HepG2 (cell line): ENCODE results near the gene CEP164. TPM values are rescaled to one million over a fixed set of nuclear protein-coding genes. Genes with fewer than 3 reads are reported as not detected.
A peak's percentile ranks its signal among the peaks of the same experiment; 100 is the strongest.

Source experiments
- CC2D1A ChIP-seq: sonication (generic); formaldehyde crosslinking; IDR thresholded peaks from 2 replicates; pipeline ENCODE4 v1.8.1; 2023; ENCODE audit warnings: mild to moderate bottlenecking, missing genetic modification reagents
- DNMT3B ChIP-seq: conservative IDR thresholded peaks from 2 replicates; pipeline ENCODE4 v1.6.1; 2016; ENCODE audit warnings: missing biosample characterization, control low read depth
- ELF4 ChIP-seq: sonication (generic); formaldehyde crosslinking; IDR thresholded peaks from 2 replicates; pipeline ENCODE4 v1.5.0; 2020; ENCODE audit warnings: missing genetic modification reagents, mild to moderate bottlenecking, moderate library complexity, borderline replicate concordance
- ETV6 ChIP-seq: sonication (generic); formaldehyde crosslinking; conservative IDR thresholded peaks from 2 replicates; pipeline ENCODE4 v1.4.0; 2020; ENCODE audit warnings: missing genetic modification reagents
- GLI4 ChIP-seq: sonication (generic); formaldehyde crosslinking; IDR thresholded peaks from 2 replicates; pipeline ENCODE4 v1.5.1; 2020; ENCODE audit warnings: missing genetic modification reagents, mild to moderate bottlenecking, moderate library complexity, borderline replicate concordance
- HNRNPL ChIP-seq: fragments of 200-400 bp; formaldehyde crosslinking; IDR thresholded peaks from 2 replicates; pipeline ENCODE4 v1.6.1; 2017; ENCODE audit warnings: mild to moderate bottlenecking, low read depth, low read length
- HOXD1 ChIP-seq: sonication (generic); formaldehyde crosslinking; IDR thresholded peaks from 2 replicates; pipeline ENCODE4 v1.5.0; 2020; ENCODE audit warnings: missing genetic modification reagents
- KDM6A ChIP-seq: IDR thresholded peaks from 2 replicates; pipeline ENCODE4 v1.6.1; 2016; ENCODE audit warnings: low read depth
- MAFK ChIP-seq, 2 experiments: IDR thresholded peaks in 1 of 2; conservative IDR thresholded peaks in 1 of 2; 2 replicates each; pipeline ENCODE4 v1.6.1; 2011; ENCODE audit warnings: improper control_type of control experiment in 2 of 2, low read length in 2 of 2
- MAZ ChIP-seq, 2 experiments: sonication (generic) in 1 of 2; formaldehyde crosslinking in 1 of 2; IDR thresholded peaks; 2 replicates each; pipeline versions ENCODE4 v1.5.0 to v1.6.1; 2012 to 2020; ENCODE audit warnings: low read depth in 2 of 2, mild to moderate bottlenecking in 2 of 2, borderline replicate concordance in 1 of 2, improper control_type of control experiment in 1 of 2, low read length in 1 of 2, missing genetic modification reagents in 1 of 2, moderate library complexity in 1 of 2
- MXI1 ChIP-seq: IDR thresholded peaks from 3 replicates; pipeline ENCODE4 v1.6.1; 2012; ENCODE audit warnings: low read depth, low read length, inconsistent platforms, borderline replicate concordance
- NONO ChIP-seq, 2 experiments: fragments of 450-650 bp in 1 of 2; sonication (generic) in 1 of 2; formaldehyde crosslinking in 1 of 2; IDR thresholded peaks in 1 of 2; conservative IDR thresholded peaks in 1 of 2; 2 replicates each; pipeline versions ENCODE4 v1.6.1 to v1.8.0; 2017 to 2022; ENCODE audit warnings: mild to moderate bottlenecking in 1 of 2, missing genetic modification reagents in 1 of 2, moderate library complexity in 1 of 2
- NR3C1 ChIP-seq: sonication (generic); formaldehyde crosslinking; IDR thresholded peaks from 2 replicates; pipeline ENCODE4 v1.4.0; 2020; ENCODE audit warnings: missing genetic modification reagents
- NRL ChIP-seq: sonication (generic); formaldehyde crosslinking; IDR thresholded peaks from 2 replicates; pipeline ENCODE4 v1.5.0; 2020; ENCODE audit warnings: missing genetic modification reagents, mild to moderate bottlenecking, moderate library complexity, borderline replicate concordance
- SATB2 ChIP-seq: sonication (generic); formaldehyde crosslinking; IDR thresholded peaks from 2 replicates; pipeline ENCODE4 v1.5.0; 2020; ENCODE audit warnings: missing genetic modification reagents
- SMAD9 ChIP-seq: sonication (generic); formaldehyde crosslinking; IDR thresholded peaks from 2 replicates; pipeline ENCODE4 v1.5.1; 2020; ENCODE audit warnings: mild to moderate bottlenecking, missing genetic modification reagents
- SNAI1 ChIP-seq: sonication (generic); formaldehyde crosslinking; IDR thresholded peaks from 2 replicates; pipeline ENCODE4 v1.5.0; 2020; ENCODE audit warnings: mild to moderate bottlenecking, missing genetic modification reagents, borderline replicate concordance
- TCF7L2 ChIP-seq: IDR thresholded peaks from 2 replicates; pipeline ENCODE4 v1.6.1; 2011; ENCODE audit warnings: mild to moderate bottlenecking, low read depth, low read length, moderate library complexity
- ZBTB2 ChIP-seq: sonication (generic); formaldehyde crosslinking; IDR thresholded peaks from 2 replicates; pipeline ENCODE4 v1.8.0; 2022; ENCODE audit warnings: low read depth, missing genetic modification reagents
- ZBTB20 ChIP-seq: sonication (generic); formaldehyde crosslinking; IDR thresholded peaks from 2 replicates; pipeline ENCODE4 v1.8.1; 2023; ENCODE audit warnings: missing genetic modification reagents, low read depth, mild to moderate bottlenecking, borderline replicate concordance
- ZBTB42 ChIP-seq: sonication (generic); formaldehyde crosslinking; IDR thresholded peaks from 2 replicates; pipeline ENCODE4 v1.5.0; 2020; ENCODE audit warnings: mild to moderate bottlenecking, missing genetic modification reagents
- ZKSCAN5 ChIP-seq: sonication (generic); formaldehyde crosslinking; IDR thresholded peaks from 2 replicates; pipeline ENCODE4 v1.5.1; 2020; ENCODE audit warnings: mild to moderate bottlenecking, missing genetic modification reagents
- ZNF326 ChIP-seq: sonication (generic); formaldehyde crosslinking; IDR thresholded peaks from 2 replicates; pipeline ENCODE4 v1.4.0; 2020; ENCODE audit warnings: missing genetic modification reagents, borderline replicate concordance
- ZNF350 ChIP-seq: sonication (generic); formaldehyde crosslinking; IDR thresholded peaks from 2 replicates; pipeline ENCODE4 v1.4.0; 2020; ENCODE audit warnings: mild to moderate bottlenecking, low read depth, missing genetic modification reagents, borderline replicate concordance
- ZNF441 ChIP-seq: sonication (generic); formaldehyde crosslinking; IDR thresholded peaks from 2 replicates; pipeline ENCODE4 v1.7.0; 2021; ENCODE audit warnings: missing genetic modification reagents, borderline replicate concordance
- ZNF501 ChIP-seq: sonication (generic); formaldehyde crosslinking; IDR thresholded peaks from 2 replicates; pipeline ENCODE4 v1.5.1; 2020; ENCODE audit warnings: mild to moderate bottlenecking, moderate library complexity, missing genetic modification reagents
- ZNF607 ChIP-seq: sonication (generic); formaldehyde crosslinking; IDR thresholded peaks from 2 replicates; pipeline ENCODE4 v1.5.1; 2020; ENCODE audit warnings: missing genetic modification reagents, mild to moderate bottlenecking, borderline replicate concordance
- ZNF773 ChIP-seq: sonication (generic); formaldehyde crosslinking; IDR thresholded peaks from 2 replicates; pipeline ENCODE4 v1.4.0; 2020; ENCODE audit warnings: missing genetic modification reagents, borderline replicate concordance
- ZNF784 ChIP-seq: sonication (generic); formaldehyde crosslinking; IDR thresholded peaks from 2 replicates; pipeline ENCODE4 v1.5.1; 2020; ENCODE audit warnings: missing genetic modification reagents, mild to moderate bottlenecking, borderline replicate concordance
- polyA plus RNA-seq, 8 experiments: library from polyadenylated mRNA; depleted of rRNA in 3 of 8; stranded (reverse) in 7 of 8; unstranded in 1 of 8; fragments of >200 nt; fragmentation: Illumina TruSeq in 4 of 8; extraction: Trizol in 4 of 8; gene quantifications; 2 replicates each; pipeline versions ENCODE4 v1.2.1 to v1.2.3, GENCODE V29; 2011 to 2016; ENCODE audit warnings: low read depth in 4 of 8, missing spikeins in 1 of 8, mixed read lengths in 1 of 8; ENCODE audit not compliant: insufficient read depth in 1 of 8
- total RNA-seq, 5 experiments: library from RNA; depleted of rRNA; stranded (reverse); fragments of >200 nt; fragmentation: Illumina TruSeq; extraction: Trizol; gene quantifications; 2 replicates each; pipeline ENCODE4 v1.2.3, GENCODE V29; 2016; ENCODE audit warnings: low read depth in 1 of 5

Gene CEP164
- total and polyA plus RNA-seq, 2 of the 13 experiments (the other 11 are each of a cell fraction or from before 2014, with no cell fraction given), result 11.4 to 15.2 TPM

GRCh38 chr11:117300283-117300663 lies 27.4 kb upstream of the CEP164 start (continued):
- no peak for TF ChIP-seq HOXD1 (CRISPR knock-in tag)
- TF ChIP-seq ZNF773 (CRISPR knock-in tag), result no peak
- no peak for TF ChIP-seq TCF7L2
- peak; percentile 59; the same call in 1 of the 2 replicates for TF ChIP-seq SNAI1 (CRISPR knock-in tag)
- TF ChIP-seq DNMT3B (CRISPR knock-in tag), result 0 out of 2 replicates have a peak, but pooled peaks have one; percentile 18
- TF ChIP-seq ZNF784 (CRISPR knock-in tag), result 0 out of 2 replicates have a peak, but pooled peaks have one; percentile 22
- TF ChIP-seq NRL, result no peak; the same call in 1 of the 2 replicates
- TF ChIP-seq ZNF607 (CRISPR knock-in tag), result 0 out of 2 replicates have a peak, but pooled peaks have one; percentile 32
- TF ChIP-seq KDM6A (CRISPR knock-in tag), result no peak; the same call in 1 of the 2 replicates
- TF ChIP-seq ZKSCAN5 (CRISPR knock-in tag), result no peak
- no peak for TF ChIP-seq MAZ (IDR thresholded peaks at IDR 0.05; ENCODE audit: borderline replicate concordance, low read depth, low read length)
- TF ChIP-seq MAZ (CRISPR knock-in tag; IDR thresholded peaks at IDR 0.05; ENCODE audit: low read depth), result no peak
- no peak for TF ChIP-seq ZNF350
- peak; percentile 29; the same call in 1 of the 2 replicates for TF ChIP-seq ZNF501 (CRISPR knock-in tag)
- TF ChIP-seq ZBTB20, result no peak
- no peak for TF ChIP-seq ZBTB2 (CRISPR knock-in tag)
- no peak for TF ChIP-seq ELF4 (CRISPR knock-in tag)
- 0 out of 2 replicates have a peak, but pooled peaks have one; percentile 27 for TF ChIP-seq HNRNPL
- no peak for TF ChIP-seq CC2D1A
- TF ChIP-seq SATB2 (CRISPR knock-in tag), result no peak
- TF ChIP-seq NR3C1 (CRISPR knock-in tag), result no peak
- TF ChIP-seq ETV6, result no peak
- TF ChIP-seq NONO (IDR thresholded peaks at IDR 0.05), result no peak
- TF ChIP-seq NONO (CRISPR knock-in tag; conservative IDR thresholded peaks at IDR 0.05), result 0 out of 2 replicates have a peak, but pooled peaks have one; percentile 19
- no peak for TF ChIP-seq ZNF326 (CRISPR knock-in tag)
- no peak for TF ChIP-seq MAFK (conservative IDR thresholded peaks at IDR 0.05 in 1 of 2, IDR thresholded peaks at IDR 0.05 in 1 of 2; ENCODE audit: low read length in 2 of 2)
- no peak for TF ChIP-seq MXI1
- TF ChIP-seq ZBTB42 (CRISPR knock-in tag), result no peak
- TF ChIP-seq SMAD9 (CRISPR knock-in tag), result 0 out of 2 replicates have a peak, but pooled peaks have one; percentile 32
- TF ChIP-seq ZNF441 (CRISPR knock-in tag), result 0 out of 2 replicates have a peak, but pooled peaks have one; percentile 28
- TF ChIP-seq GLI4 (CRISPR knock-in tag), result no peak
